MCF 10A (cell line): Measurements from ENCODE around the gene PLEKHA6. TPM values are rescaled to one million over a fixed set of nuclear protein-coding genes. Genes with fewer than 3 reads are reported as not detected.

Experiments
- BruUV-seq: library from RNA; stranded (reverse); fragments of 400-500 nt; replicated peaks from 2 replicates; lab custom pipeline; 2021; lab: Mats Ljungman, UMichigan
- CTCF ChIA-PET: fragments of 300-600 bp; sonication (Branson Sonifier 250); formaldehyde crosslinking; extraction: SDS; loops from one replicate; lab custom pipeline; 2021; ENCODE audit warnings: antibody characterized with exemption, inconsistent platforms; lab: Yijun Ruan, JAX
- POLR2A ChIA-PET: fragments of 300-600, 350-650 bp; sonication (Branson Sonifier 250); formaldehyde crosslinking; extraction: SDS; loops from one replicate; lab custom pipeline; 2020; ENCODE audit warnings: antibody characterized with exemption, inconsistent platforms; lab: Yijun Ruan, JAX
- DNase-seq: peaks from one replicate; pipeline ENCODE4 v3.0.0-alpha.2; 2018; ENCODE audit not compliant: unreplicated experiment
- H3K27ac Mint-ChIP-seq: one replicate; pipeline ENCODE4 v1.8.0; 2022; ENCODE audit warnings: mild to moderate bottlenecking, low read depth, mixed read lengths; ENCODE audit not compliant: unreplicated experiment
- H3K27me3 Mint-ChIP-seq: one replicate; pipeline ENCODE4 v1.8.0; 2022; ENCODE audit warnings: mixed read lengths; ENCODE audit not compliant: insufficient read depth, unreplicated experiment
- H3K36me3 Mint-ChIP-seq: one replicate; pipeline ENCODE4 v1.8.0; 2022; ENCODE audit warnings: mild to moderate bottlenecking, moderate library complexity, mixed read lengths; ENCODE audit not compliant: insufficient read depth, unreplicated experiment
- H3K4me1 Mint-ChIP-seq: one replicate; pipeline ENCODE4 v1.8.0; 2022; ENCODE audit warnings: mixed read lengths; ENCODE audit not compliant: insufficient read depth, unreplicated experiment
- H3K4me3 Mint-ChIP-seq: one replicate; pipeline ENCODE4 v1.8.0; 2022; ENCODE audit warnings: mild to moderate bottlenecking, moderate library complexity, mixed read lengths; ENCODE audit not compliant: unreplicated experiment
- H3K9me3 Mint-ChIP-seq: one replicate; pipeline ENCODE4 v1.8.0; 2022; ENCODE audit warnings: mixed read lengths; ENCODE audit not compliant: unreplicated experiment
- intact Hi-C: fragments of 100-400 bp; cut with micrococcal nuclease; formaldehyde crosslinking; loops from 2 replicates; pipeline ENCODE4 v1.14.1; 2022
- total RNA-seq: library from RNA; stranded (reverse); gene quantifications from 2 replicates; pipeline ENCODE4 v1.2.3, GENCODE V29; 2022
- TF ChIP-seq, protein P1 (sequence below): fragments of 200-600 bp; IDR thresholded peaks from one replicate; pipeline ENCODE4 v1.8.0; 2022; ENCODE audit warnings: antibody characterized with exemption, mild to moderate bottlenecking; ENCODE audit not compliant: unreplicated experiment

The PLEKHA6 gene
- total RNA-seq, 1 experiment from 2014 or later: 75.9 TPM

DNA sequence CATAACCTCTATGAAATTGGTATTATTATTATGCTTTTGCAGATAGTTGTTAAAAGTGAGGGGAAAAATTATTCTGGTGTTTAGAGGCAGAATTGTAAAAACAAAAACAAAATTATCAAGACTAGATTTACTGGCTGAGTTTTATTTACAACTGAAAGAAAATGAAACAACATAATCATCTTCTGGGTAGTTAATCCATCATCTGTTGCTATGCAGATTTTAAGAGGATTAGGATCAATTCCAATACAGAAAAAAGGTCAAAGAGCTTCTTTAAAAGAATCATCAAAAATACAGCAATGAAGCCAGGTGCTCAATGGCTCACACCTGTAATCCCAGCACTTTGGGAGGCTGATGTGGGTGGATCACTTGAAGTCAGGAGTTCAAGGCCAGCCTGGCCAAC, 154.2 kb downstream of the PLEKHA6 start:
- Mint-ChIP-seq H3K4me3 (no peak overlapping the region), H3K36me3 (no peaks in the 10 kb centered on the region), H3K4me1 (no peaks in the 10 kb centered on the region), H3K27me3 (peaks cover 38% of the 10 kb centered on the region), H3K27ac (no peak overlapping the region), H3K9me3 (no peaks in the 10 kb centered on the region)
- intact Hi-C loops: no loop called here
- no peak for DNase-seq
- BruUV-seq: no TSS peak
- TF ChIP-seq, protein P1, sequence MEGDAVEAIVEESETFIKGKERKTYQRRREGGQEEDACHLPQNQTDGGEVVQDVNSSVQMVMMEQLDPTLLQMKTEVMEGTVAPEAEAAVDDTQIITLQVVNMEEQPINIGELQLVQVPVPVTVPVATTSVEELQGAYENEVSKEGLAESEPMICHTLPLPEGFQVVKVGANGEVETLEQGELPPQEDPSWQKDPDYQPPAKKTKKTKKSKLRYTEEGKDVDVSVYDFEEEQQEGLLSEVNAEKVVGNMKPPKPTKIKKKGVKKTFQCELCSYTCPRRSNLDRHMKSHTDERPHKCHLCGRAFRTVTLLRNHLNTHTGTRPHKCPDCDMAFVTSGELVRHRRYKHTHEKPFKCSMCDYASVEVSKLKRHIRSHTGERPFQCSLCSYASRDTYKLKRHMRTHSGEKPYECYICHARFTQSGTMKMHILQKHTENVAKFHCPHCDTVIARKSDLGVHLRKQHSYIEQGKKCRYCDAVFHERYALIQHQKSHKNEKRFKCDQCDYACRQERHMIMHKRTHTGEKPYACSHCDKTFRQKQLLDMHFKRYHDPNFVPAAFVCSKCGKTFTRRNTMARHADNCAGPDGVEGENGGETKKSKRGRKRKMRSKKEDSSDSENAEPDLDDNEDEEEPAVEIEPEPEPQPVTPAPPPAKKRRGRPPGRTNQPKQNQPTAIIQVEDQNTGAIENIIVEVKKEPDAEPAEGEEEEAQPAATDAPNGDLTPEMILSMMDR: no peak
- ChIA-PET CTCF (interaction anchor here (0.6 to 11.3 kb wide), 40 partner anchors 8 to 698 kb away, joined by 3 to 505 read pairs (median 8); partner anchors contain the start of genes GOLT1A, PIK3C2B, REN and SNRPE), POLR2A (interaction anchor here (0.7 to 2.1 kb wide), 10 partner anchors 9 to 344 kb away, joined by 3 to 7 read pairs (median 3); partner anchors contain the start of gene REN)

DNA sequence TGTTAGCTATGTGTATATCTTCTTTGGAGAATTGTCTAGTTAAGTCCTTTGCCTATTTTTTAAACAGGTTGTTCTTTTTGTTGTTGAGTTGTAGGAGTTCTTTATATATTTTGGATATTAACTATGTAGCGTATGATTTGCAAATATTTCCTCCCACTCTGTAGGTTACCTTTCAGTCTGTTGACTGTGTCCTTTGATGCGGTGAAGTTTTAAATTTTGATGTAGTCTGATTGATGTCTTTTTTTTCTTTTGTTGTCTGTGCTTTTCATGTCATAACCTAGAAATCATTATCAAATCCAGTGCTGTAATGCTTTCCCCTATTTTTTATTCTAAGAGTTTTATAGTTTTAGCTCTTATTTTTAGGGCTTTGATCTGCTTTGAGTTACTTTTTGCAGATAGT, 154.8 kb downstream of the PLEKHA6 start:
- DNase-seq: no peak
- Mint-ChIP-seq H3K27ac (no peak overlapping the region), H3K36me3 (no peaks in the 10 kb centered on the region), H3K27me3 (peaks cover 38% of the 10 kb centered on the region), H3K4me3 (no peak overlapping the region), H3K9me3 (no peaks in the 10 kb centered on the region), H3K4me1 (no peaks in the 10 kb centered on the region)
- TF ChIP-seq, protein P1: no peak
- CTCF ChIA-PET: interaction anchor here (0.6 to 11.3 kb wide), 19 partner anchors 12 to 344 kb away, joined by 3 to 505 read pairs (median 17); partner anchors contain the start of genes PIK3C2B, REN and SNRPE
- POLR2A ChIA-PET: interaction anchor here (1.2 to 2.1 kb wide), 4 partner anchors 39 to 304 kb away, joined by 3 to 7 read pairs (median 4); partner anchors contain the start of gene REN
- intact Hi-C loops: no loop called here
- BruUV-seq: no TSS peak

DNA sequence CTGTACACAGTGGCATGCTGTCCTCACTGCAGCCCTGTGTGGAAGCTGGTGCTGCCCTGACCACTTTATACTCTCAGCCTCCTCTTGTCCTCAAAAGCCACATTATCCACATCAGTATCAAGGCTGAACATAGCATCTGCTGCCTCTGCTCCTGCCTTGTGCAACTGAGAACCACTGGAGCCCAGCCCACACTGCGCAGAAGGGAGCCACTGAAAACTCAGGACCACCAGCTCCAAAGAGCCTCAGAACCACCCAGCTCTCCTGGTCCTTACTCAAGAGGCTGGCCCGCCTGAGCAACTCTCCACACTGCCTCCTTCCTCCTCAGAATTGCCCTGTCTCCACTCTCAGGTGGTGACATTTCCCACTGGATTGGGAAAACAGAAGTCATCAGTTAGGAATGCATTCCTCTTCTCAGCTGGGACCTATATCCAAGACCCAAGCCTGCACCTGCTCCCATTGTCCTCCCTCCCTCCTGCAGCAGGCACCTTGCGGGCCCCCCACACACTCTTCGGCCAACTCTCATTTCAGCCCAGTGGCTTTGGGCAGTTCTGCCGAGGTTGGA, 156.4 kb downstream of the PLEKHA6 start:
- no TSS peak for BruUV-seq
- intact Hi-C loops: no loop called here
- H3K9me3 Mint-ChIP-seq: no peaks in the 10 kb centered on the region
- H3K27me3 Mint-ChIP-seq: peaks cover 38% of the 10 kb centered on the region
- H3K4me3 Mint-ChIP-seq: no peak overlapping the region
- CTCF ChIA-PET: interaction anchor here (0.7 to 11.3 kb wide), 7 partner anchors 41 to 333 kb away, joined by 3 to 505 read pairs (median 4); partner anchors contain the start of gene REN
- TF ChIP-seq, protein P1: no peak
- no peak for DNase-seq
- no peaks in the 10 kb centered on the region for H3K36me3 Mint-ChIP-seq
- POLR2A ChIA-PET: no interaction called here
- H3K27ac Mint-ChIP-seq: no peak overlapping the region
- peaks cover 4% of the 10 kb centered on the region for H3K4me1 Mint-ChIP-seq

DNA sequence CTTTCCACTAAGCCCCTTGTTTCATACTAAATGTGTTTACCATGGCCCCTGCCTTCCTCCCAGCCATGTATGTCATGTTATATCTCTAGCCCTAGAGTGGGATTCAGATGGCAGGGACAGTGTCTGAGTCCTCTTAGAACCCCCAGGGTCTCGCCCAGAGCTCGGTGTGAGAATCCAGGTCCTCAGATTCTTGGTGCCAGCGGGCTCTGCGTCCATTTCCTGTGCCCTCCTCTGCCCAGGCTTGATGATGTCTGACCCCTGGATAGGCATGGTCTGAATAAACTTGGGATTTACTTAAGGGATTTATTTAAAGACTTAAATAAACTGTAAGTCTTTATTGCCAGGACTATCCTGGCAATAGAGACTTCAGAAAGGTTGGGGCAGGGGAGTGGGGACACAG, 157.2 kb downstream of the PLEKHA6 start:
- no peak for DNase-seq
- BruUV-seq: no TSS peak
- TF ChIP-seq, protein P1: no peak
- ChIA-PET POLR2A (no interaction called here), CTCF (interaction anchor here (0.5 to 11.3 kb wide), 6 partner anchors 41 to 1325 kb away, joined by 3 to 505 read pairs (median 4); partner anchors contain the start of gene REN)
- Mint-ChIP-seq H3K27me3 (peaks cover 38% of the 10 kb centered on the region), H3K4me1 (peaks cover 6% of the 10 kb centered on the region), H3K9me3 (no peaks in the 10 kb centered on the region), H3K4me3 (no peak overlapping the region), H3K36me3 (no peaks in the 10 kb centered on the region), H3K27ac (no peak overlapping the region)
- intact Hi-C loops: no loop called here
